ENCODE measurements around the gene GAREM1.
"Not testable (repeated sequence)": the region's sequence is repeated elsewhere in the genome, so short reads cannot be mapped to it uniquely, and the experiment has no call there.

- not testable (repeated sequence) for TF ChIP-seq POLR2AphosphoS5 (IDR thresholded peaks at IDR 0.05; ENCODE audit: borderline replicate concordance, low read depth, low read length); FOXP2 (optimal IDR thresholded peaks at IDR 0.05; ENCODE audit: control extremely low read depth, extremely low read length, insufficient read depth)
These were observed 179.1 kb downstream of the GAREM1 start for GRCh38 chr18:32291623-32292022.

All from SK-N-MC (cell line).